Smooth muscle cell (in vitro differentiated cells): Measurements from ENCODE around the gene MYL6B. TPM values are rescaled to one million over a fixed set of nuclear protein-coding genes. Genes with fewer than 3 reads are reported as not detected.

ENCODE experiments used
- DNase-seq: peaks from one replicate; lab custom pipeline; 2025; ENCODE audit not compliant: unreplicated experiment; lab: John Stamatoyannopoulos, UW
- H2AFZ ChIP-seq: fragments of 200-600 bp; sonication (generic); 2 replicates; pipeline ENCODE4 v1.6.0; 2016; ENCODE audit warnings: antibody characterized with exemption, low read depth, mild to moderate bottlenecking
- H3F3A ChIP-seq: fragments of 200-600 bp; sonication (generic); 2 replicates; pipeline ENCODE4 v1.6.0; 2017; ENCODE audit warnings: antibody characterized with exemption, low read depth
- H3K27ac ChIP-seq: fragments of 200-600 bp; sonication (generic); 2 replicates; pipeline ENCODE4 v1.5.1; 2016; ENCODE audit warnings: low read depth, mild to moderate bottlenecking
- H3K27me3 ChIP-seq: fragments of 200-600 bp; sonication (generic); 2 replicates; pipeline ENCODE4 v1.6.1; 2016; ENCODE audit warnings: low read depth, mild to moderate bottlenecking
- H3K36me3 ChIP-seq: fragments of 200-600 bp; sonication (generic); 2 replicates; pipeline ENCODE4 v1.5.1; 2016; ENCODE audit warnings: low read depth
- H3K4me1 ChIP-seq: fragments of 200-600 bp; sonication (generic); 2 replicates; pipeline ENCODE4 v1.5.1; 2016; ENCODE audit warnings: low read depth
- H3K4me2 ChIP-seq: fragments of 200-600 bp; sonication (generic); 2 replicates; pipeline ENCODE4 v1.6.0; 2016; ENCODE audit warnings: mild to moderate bottlenecking
- H3K4me3 ChIP-seq: fragments of 200-600 bp; sonication (generic); 2 replicates; pipeline ENCODE4 v1.5.1; 2016; ENCODE audit warnings: mild to moderate bottlenecking
- H3K79me2 ChIP-seq: fragments of 200-600 bp; sonication (generic); 2 replicates; pipeline ENCODE4 v1.6.0; 2016; ENCODE audit warnings: low read depth, mild to moderate bottlenecking
- H3K9ac ChIP-seq: fragments of 200-600 bp; sonication (generic); 2 replicates; pipeline ENCODE4 v1.6.0; 2016; ENCODE audit warnings: low read depth
- H3K9me3 ChIP-seq: fragments of 200-600 bp; sonication (generic); replicated peaks from 2 replicates; pipeline ENCODE4 v1.5.1; 2016; ENCODE audit warnings: low read depth
- H4K20me1 ChIP-seq: fragments of 200-600 bp; sonication (generic); 2 replicates; pipeline ENCODE4 v1.6.0; 2016; ENCODE audit warnings: low read depth
- CTCF ChIP-seq: fragments of 200-600 bp; sonication (generic); IDR thresholded peaks from 2 replicates; pipeline ENCODE4 v1.5.1; 2017; ENCODE audit warnings: borderline replicate concordance, mild to moderate bottlenecking, antibody characterized with exemption; ENCODE audit not compliant: insufficient read depth, poor library complexity, severe bottlenecking
- WGBS: methylation state at CpG from one replicate; pipeline ENCODE4 v1.1.7; 2016; ENCODE audit warnings: low lambda C conversion rate; 5-methylcytosine and 5-hydroxymethylcytosine counted together
- polyA plus RNA-seq: library from polyadenylated mRNA; unstranded; fragments of >200 nt; fragmentation: Nextera tagmentation; extraction: Ambion mirVana; gene quantifications from 2 replicates; pipeline ENCODE4 v1.2.1, GENCODE V29; 2016
- total RNA-seq: library from RNA; depleted of rRNA; stranded (reverse); fragments of >200 nt; gene quantifications from 2 replicates; pipeline ENCODE4 v1.2.3, GENCODE V29; 2014

MYL6B gene
- total and polyA plus RNA-seq, 2 experiments from 2014 or later: 44.5 to 121 TPM

DNA sequence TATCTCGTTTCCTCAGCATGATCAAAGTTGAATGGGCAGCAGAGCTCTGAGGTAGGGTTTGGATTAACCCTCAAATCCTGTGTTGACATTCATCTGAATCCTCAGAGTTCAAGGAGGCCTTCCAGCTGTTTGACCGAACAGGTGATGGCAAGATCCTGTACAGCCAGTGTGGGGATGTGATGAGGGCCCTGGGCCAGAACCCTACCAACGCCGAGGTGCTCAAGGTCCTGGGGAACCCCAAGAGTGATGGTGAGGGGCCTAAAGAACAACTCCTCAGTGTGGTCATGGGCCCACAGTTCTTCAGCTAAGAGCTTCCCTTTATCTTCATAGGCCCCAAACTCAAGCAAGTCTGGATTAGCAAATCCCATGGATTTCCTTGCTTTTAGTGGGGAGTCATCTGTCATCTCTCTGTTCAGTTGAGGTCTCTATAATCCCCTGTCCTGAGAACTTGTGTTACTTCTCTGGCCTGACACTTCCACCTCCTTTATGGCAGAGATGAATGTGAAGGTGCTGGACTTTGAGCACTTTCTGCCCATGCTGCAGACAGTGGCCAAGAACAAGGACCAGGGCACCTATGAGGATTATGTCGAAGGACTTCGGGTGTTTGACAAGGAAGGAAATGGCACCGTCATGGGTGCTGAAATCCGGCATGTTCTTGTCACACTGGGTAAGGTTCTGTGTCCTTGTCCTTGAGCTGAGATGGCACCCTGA, 7.2 kb downstream of the MYL6B start:
- WGBS: 60% methylated on average over 8 of the region's 8 CpGs
- Histone ChIP-seq H3K27ac (peak overlapping the region; percentile 82), H3K9me3 (no peaks in the 10 kb centered on the region), H2AFZ (no peak overlapping the region), H3F3A (peaks cover 51% of the 10 kb centered on the region), H3K4me1 (peaks cover 42% of the 10 kb centered on the region), H3K4me3 (peak overlapping the region; percentile 90), H3K9ac (peak overlapping the region; percentile 95), H3K27me3 (no peaks in the 10 kb centered on the region), H3K36me3 (no peaks in the 10 kb centered on the region), H3K4me2 (peak overlapping the region; percentile 100), H4K20me1 (peaks cover 56% of the 10 kb centered on the region), H3K79me2 (peaks cover 30% of the 10 kb centered on the region)
- no peak for TF ChIP-seq CTCF
- DNase-seq: no peak

DNA sequence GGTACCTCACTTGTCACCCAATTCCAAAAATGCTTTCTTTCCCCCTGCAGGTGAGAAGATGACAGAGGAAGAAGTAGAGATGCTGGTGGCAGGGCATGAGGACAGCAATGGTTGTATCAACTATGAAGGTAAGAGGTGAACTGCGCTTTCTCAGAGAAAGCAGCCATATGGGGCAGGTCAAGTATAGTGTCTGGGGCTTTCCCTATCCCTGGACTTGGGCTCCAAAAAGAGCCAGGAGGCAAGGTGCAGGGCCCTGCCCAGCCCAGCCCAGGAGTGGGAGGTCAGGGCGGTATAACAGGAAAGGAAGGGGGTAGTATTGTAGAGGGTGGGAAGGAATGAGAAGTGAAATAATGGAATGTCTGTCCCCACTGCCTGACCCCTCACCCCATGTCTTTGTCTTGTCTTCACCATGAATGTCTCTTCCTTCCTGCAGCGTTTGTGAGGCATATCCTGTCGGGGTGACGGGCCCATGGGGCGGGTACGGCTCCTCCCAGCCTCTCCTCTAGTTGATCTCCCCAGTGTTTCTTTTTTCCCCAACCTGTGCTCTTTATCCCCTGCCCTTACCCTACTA, 7.9 kb downstream of the MYL6B start:
- Histone ChIP-seq H3K9ac (peak overlapping the region; percentile 95), H3K4me1 (peaks cover 42% of the 10 kb centered on the region), H3K4me3 (peak overlapping the region; percentile 90), H3K4me2 (peak overlapping the region; percentile 100), H2AFZ (no peak overlapping the region), H4K20me1 (peaks cover 56% of the 10 kb centered on the region), H3K9me3 (no peaks in the 10 kb centered on the region), H3K27me3 (no peaks in the 10 kb centered on the region), H3K79me2 (peaks cover 30% of the 10 kb centered on the region), H3F3A (peaks cover 51% of the 10 kb centered on the region), H3K27ac (peak overlapping the region; percentile 82), H3K36me3 (no peaks in the 10 kb centered on the region)
- no peak for TF ChIP-seq CTCF
- WGBS: 64% methylated on average over 7 of the region's 7 CpGs
- DNase-seq: no peak

GRCh38 chr12:56160894-56161689, 8.7 kb downstream of the MYL6B start:
- H3K9me3 ChIP-seq: no peaks in the 10 kb centered on the region
- no peak for TF ChIP-seq CTCF
- peak overlapping the region; percentile 90 for H3K4me3 ChIP-seq
- peak overlapping the region; percentile 100 for H3K4me2 ChIP-seq
- H3K27me3 ChIP-seq: no peaks in the 10 kb centered on the region
- peaks cover 56% of the 10 kb centered on the region for H4K20me1 ChIP-seq
- 84% methylated on average over 11 of the region's 11 CpGs for WGBS
- H3K79me2 ChIP-seq: peaks cover 30% of the 10 kb centered on the region
- peak overlapping the region; percentile 95 for H3K9ac ChIP-seq
- peaks cover 58% of the 10 kb centered on the region for H3F3A ChIP-seq
- H2AFZ ChIP-seq: no peak overlapping the region
- no peaks in the 10 kb centered on the region for H3K36me3 ChIP-seq
- H3K4me1 ChIP-seq: peaks cover 42% of the 10 kb centered on the region
- peak overlapping the region; percentile 82 for H3K27ac ChIP-seq
- no peak for DNase-seq
